ENCODE results near the gene CITED4.
"Not testable (repeated sequence)": the region's sequence is repeated elsewhere in the genome, so short reads cannot be mapped to it uniquely, and the experiment has no call there.

CITED4 gene

DNA sequence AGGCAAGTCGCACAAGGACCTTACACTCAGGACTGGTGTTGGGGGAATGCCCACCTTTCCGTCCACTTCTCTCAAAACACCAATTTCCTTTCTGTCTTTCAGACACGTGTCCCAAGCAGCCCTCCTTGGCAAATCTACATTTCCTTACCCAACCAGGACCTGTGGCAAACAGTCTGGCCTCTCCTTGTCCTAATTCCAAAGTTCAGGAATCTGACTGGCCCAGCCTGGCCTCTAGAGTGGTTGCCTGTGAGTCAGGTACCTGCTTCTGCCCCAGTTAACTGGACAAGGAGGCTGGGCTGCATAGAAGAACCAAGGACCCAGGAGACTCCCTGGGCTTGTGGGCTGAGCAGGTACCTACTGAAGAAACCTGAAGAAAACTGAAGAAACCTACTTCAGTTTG lies 34.3 kb upstream of the CITED4 start:
- no peak overlapping the region for H2AFZ ChIP-seq (ENCODE audit: low read depth, low read length)
- no peak for TF ChIP-seq EZH2 (IDR thresholded peaks at IDR 0.05; ENCODE audit: borderline replicate concordance, low read depth, low read length, severe bottlenecking)
- TF ChIP-seq, protein P1, sequence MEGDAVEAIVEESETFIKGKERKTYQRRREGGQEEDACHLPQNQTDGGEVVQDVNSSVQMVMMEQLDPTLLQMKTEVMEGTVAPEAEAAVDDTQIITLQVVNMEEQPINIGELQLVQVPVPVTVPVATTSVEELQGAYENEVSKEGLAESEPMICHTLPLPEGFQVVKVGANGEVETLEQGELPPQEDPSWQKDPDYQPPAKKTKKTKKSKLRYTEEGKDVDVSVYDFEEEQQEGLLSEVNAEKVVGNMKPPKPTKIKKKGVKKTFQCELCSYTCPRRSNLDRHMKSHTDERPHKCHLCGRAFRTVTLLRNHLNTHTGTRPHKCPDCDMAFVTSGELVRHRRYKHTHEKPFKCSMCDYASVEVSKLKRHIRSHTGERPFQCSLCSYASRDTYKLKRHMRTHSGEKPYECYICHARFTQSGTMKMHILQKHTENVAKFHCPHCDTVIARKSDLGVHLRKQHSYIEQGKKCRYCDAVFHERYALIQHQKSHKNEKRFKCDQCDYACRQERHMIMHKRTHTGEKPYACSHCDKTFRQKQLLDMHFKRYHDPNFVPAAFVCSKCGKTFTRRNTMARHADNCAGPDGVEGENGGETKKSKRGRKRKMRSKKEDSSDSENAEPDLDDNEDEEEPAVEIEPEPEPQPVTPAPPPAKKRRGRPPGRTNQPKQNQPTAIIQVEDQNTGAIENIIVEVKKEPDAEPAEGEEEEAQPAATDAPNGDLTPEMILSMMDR (IDR thresholded peaks at IDR 0.05; ENCODE audit: borderline replicate concordance, extremely low read depth, low read length, poor library complexity, severe bottlenecking): no peak
- H3K4me2 ChIP-seq (ENCODE audit: insufficient read depth, low read length): no peak overlapping the region
- ATAC-seq (ENCODE audit: insufficient read depth, low read depth) (no peak), DNase-seq (no peak)
- peaks cover 15% of the 10 kb centered on the region for H3K9me3 ChIP-seq (ENCODE audit: insufficient read depth, low read length, severe bottlenecking)
- no peak overlapping the region for H3K4me3 ChIP-seq (ENCODE audit: low read depth in 1 of 2, low read length in 2 of 2)
- H3K27ac ChIP-seq (ENCODE audit: low read length): no peak overlapping the region
- H3K36me3 ChIP-seq (ENCODE audit: insufficient read depth, low read length): no peaks in the 10 kb centered on the region
- H4K20me1 ChIP-seq (ENCODE audit: insufficient read depth, low read length): no peaks in the 10 kb centered on the region
- no peaks in the 10 kb centered on the region for H3K79me2 ChIP-seq (ENCODE audit: insufficient read depth, low read length)
- H3K27me3 ChIP-seq (ENCODE audit: insufficient read depth, low read length, poor library complexity): no peaks in the 10 kb centered on the region
- no peak overlapping the region for H3K9ac ChIP-seq (ENCODE audit: low read depth, low read length)
- H3K4me1 ChIP-seq (ENCODE audit: insufficient read depth, low read length): no peaks in the 10 kb centered on the region

- H3K36me3 ChIP-seq (ENCODE audit: insufficient read depth, low read length): no peaks in the 10 kb centered on the region
- no peak overlapping the region for H3K4me3 ChIP-seq (ENCODE audit: low read depth in 1 of 2, low read length in 2 of 2)
- no peak for ATAC-seq (ENCODE audit: insufficient read depth, low read depth)
- no peak overlapping the region for H3K4me2 ChIP-seq (ENCODE audit: insufficient read depth, low read length)
- H4K20me1 ChIP-seq (ENCODE audit: insufficient read depth, low read length): no peaks in the 10 kb centered on the region
- no peaks in the 10 kb centered on the region for H3K4me1 ChIP-seq (ENCODE audit: insufficient read depth, low read length)
- H3K27ac ChIP-seq (ENCODE audit: low read length): no peak overlapping the region
- H3K9ac ChIP-seq (ENCODE audit: low read depth, low read length): no peak overlapping the region
- peaks cover 15% of the 10 kb centered on the region for H3K9me3 ChIP-seq (ENCODE audit: insufficient read depth, low read length, severe bottlenecking)
- no peak overlapping the region for H2AFZ ChIP-seq (ENCODE audit: low read depth, low read length)
- H3K79me2 ChIP-seq (ENCODE audit: insufficient read depth, low read length): no peaks in the 10 kb centered on the region
- TF ChIP-seq, protein P1 (IDR thresholded peaks at IDR 0.05; ENCODE audit: borderline replicate concordance, extremely low read depth, low read length, poor library complexity, severe bottlenecking): no peak
- no peak for TF ChIP-seq EZH2 (IDR thresholded peaks at IDR 0.05; ENCODE audit: borderline replicate concordance, low read depth, low read length, severe bottlenecking)
- no peaks in the 10 kb centered on the region for H3K27me3 ChIP-seq (ENCODE audit: insufficient read depth, low read length, poor library complexity)
- DNase-seq: no peak
These were observed 33.4 kb upstream of the CITED4 start for GRCh38 chr1:40895601-40896000.

- peaks cover 15% of the 10 kb centered on the region for H3K9me3 ChIP-seq (ENCODE audit: insufficient read depth, low read length, severe bottlenecking)
- H3K27ac ChIP-seq (ENCODE audit: low read length); H3K4me2 ChIP-seq (ENCODE audit: insufficient read depth, low read length); ATAC-seq (ENCODE audit: insufficient read depth, low read depth); DNase-seq; H3K4me3 ChIP-seq (ENCODE audit: low read depth in 1 of 2, low read length in 2 of 2); H3K79me2 ChIP-seq (ENCODE audit: insufficient read depth, low read length); H3K4me1 ChIP-seq (ENCODE audit: insufficient read depth, low read length); H3K9ac ChIP-seq (ENCODE audit: low read depth, low read length); H2AFZ ChIP-seq (ENCODE audit: low read depth, low read length); H3K27me3 ChIP-seq (ENCODE audit: insufficient read depth, low read length, poor library complexity); H3K36me3 ChIP-seq (ENCODE audit: insufficient read depth, low read length); H4K20me1 ChIP-seq (ENCODE audit: insufficient read depth, low read length): not testable (repeated sequence)
These were observed 32.7 kb upstream of the CITED4 start for GRCh38 chr1:40894858-40895257.

DNA sequence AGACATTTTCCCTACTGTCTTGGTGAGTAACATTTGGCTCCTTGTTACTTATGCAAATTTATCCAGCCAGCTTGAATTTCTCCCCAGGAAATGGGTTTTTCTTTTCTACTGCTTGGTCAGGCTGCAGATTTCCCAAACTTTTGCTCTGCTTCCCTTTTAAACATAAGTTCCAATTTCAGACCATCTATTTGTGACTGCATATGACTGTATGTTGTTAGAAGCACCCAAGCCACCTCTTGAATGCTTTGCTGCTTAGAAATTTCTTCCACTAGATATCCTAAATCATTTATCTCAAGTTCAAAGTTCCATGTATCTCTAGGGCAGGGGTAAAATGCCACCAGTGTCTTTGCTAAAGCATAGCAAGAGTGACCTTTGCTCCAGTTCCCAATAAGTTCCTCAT lies 32.3 kb upstream of the CITED4 start:
- ATAC-seq (ENCODE audit: insufficient read depth, low read depth): no peak
- Histone ChIP-seq H3K9ac (ENCODE audit: low read depth, low read length) (no peak overlapping the region), H3K27me3 (ENCODE audit: insufficient read depth, low read length, poor library complexity) (no peaks in the 10 kb centered on the region), H3K4me1 (ENCODE audit: insufficient read depth, low read length) (no peaks in the 10 kb centered on the region), H4K20me1 (ENCODE audit: insufficient read depth, low read length) (no peaks in the 10 kb centered on the region), H3K79me2 (ENCODE audit: insufficient read depth, low read length) (no peaks in the 10 kb centered on the region), H2AFZ (ENCODE audit: low read depth, low read length) (no peak overlapping the region), H3K27ac (ENCODE audit: low read length) (no peak overlapping the region), H3K36me3 (ENCODE audit: insufficient read depth, low read length) (no peaks in the 10 kb centered on the region), H3K9me3 (ENCODE audit: insufficient read depth, low read length, severe bottlenecking) (peaks cover 15% of the 10 kb centered on the region), H3K4me2 (ENCODE audit: insufficient read depth, low read length) (no peak overlapping the region), H3K4me3 (ENCODE audit: low read depth in 1 of 2, low read length in 2 of 2) (no peak overlapping the region)
- TF ChIP-seq, protein P1 (IDR thresholded peaks at IDR 0.05; ENCODE audit: borderline replicate concordance, extremely low read depth, low read length, poor library complexity, severe bottlenecking): no peak
- no peak for TF ChIP-seq EZH2 (IDR thresholded peaks at IDR 0.05; ENCODE audit: borderline replicate concordance, low read depth, low read length, severe bottlenecking)
- DNase-seq: no peak

All from DND-41 (cell line).